ENCODE measurements around the gene RANGAP1.

DNA sequence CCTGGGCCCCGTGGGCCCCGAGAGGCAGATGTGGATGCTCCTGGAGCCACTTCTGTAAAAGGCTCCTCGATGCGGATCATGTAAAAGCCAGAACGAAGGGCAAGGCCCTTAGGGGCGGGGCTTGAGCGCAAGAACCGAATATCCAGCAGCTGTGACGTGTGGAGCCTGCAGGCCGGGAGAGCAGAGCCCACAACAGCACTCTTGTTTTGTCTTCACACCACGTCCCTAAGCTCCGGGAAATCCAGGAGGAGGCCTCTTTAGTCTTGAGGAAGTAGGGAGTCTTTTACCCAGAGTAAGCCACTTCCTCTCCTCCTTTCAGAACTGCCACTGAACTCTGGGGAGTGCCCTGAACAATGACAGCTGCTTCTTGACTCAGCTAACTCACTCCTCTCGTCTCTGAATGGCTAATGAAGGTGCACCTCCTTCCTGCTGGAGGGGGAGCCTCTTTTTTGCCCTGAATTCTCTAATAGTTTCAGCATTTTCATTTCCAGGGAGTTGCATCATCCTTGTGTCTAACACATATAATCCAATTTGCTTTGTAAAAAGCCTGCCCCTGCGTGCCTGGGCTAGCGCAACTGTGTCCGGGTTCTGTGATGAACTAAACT, 68.3 kb downstream of the RANGAP1 start:
- TF ChIP-seq CTCF (IDR thresholded peaks at IDR 0.05) (no peak), POLR2A (IDR thresholded peaks at IDR 0.05) (no peak)

All from right lobe of liver (tissue), 4 donors.